Neuronal stem cell (in vitro differentiated cells): Measurements from ENCODE around the gene RUNX1.
A peak's percentile ranks its signal among the peaks of the same experiment; 100 is the strongest.

Experiments
- DNase-seq: peaks from one replicate; pipeline ENCODE4 v3.0.0-alpha.2; 2013; ENCODE audit warnings: low spot score
- H2AFZ ChIP-seq: one replicate; pipeline ENCODE4 v1.6.1; 2013; ENCODE audit warnings: mild to moderate bottlenecking, low read length, inconsistent platforms
- H2AK5ac ChIP-seq: 2 replicates; pipeline ENCODE4 v1.6.1; 2013; ENCODE audit warnings: low read depth, mild to moderate bottlenecking, inconsistent platforms, low read length, moderate library complexity, mixed read lengths
- H2BK120ac ChIP-seq: 2 replicates; pipeline ENCODE4 v1.6.1; 2013; ENCODE audit warnings: low read depth, mild to moderate bottlenecking, inconsistent platforms, low read length, moderate library complexity, mixed read lengths
- H2BK12ac ChIP-seq: one replicate; pipeline ENCODE4 v1.6.1; 2013; ENCODE audit warnings: low read length, inconsistent platforms
- H2BK15ac ChIP-seq: 2 replicates; pipeline ENCODE4 v1.6.1; 2013; ENCODE audit warnings: mild to moderate bottlenecking, low read length, inconsistent platforms, mixed read lengths
- H2BK5ac ChIP-seq: one replicate; pipeline ENCODE4 v1.6.1; 2013; ENCODE audit warnings: inconsistent platforms, mild to moderate bottlenecking, low read length, moderate library complexity
- H3K14ac ChIP-seq: one replicate; pipeline ENCODE4 v1.6.1; 2013; ENCODE audit warnings: low read length, inconsistent platforms
- H3K18ac ChIP-seq: 2 replicates; pipeline ENCODE4 v1.6.1; 2013; ENCODE audit warnings: low read length, inconsistent platforms
- H3K23ac ChIP-seq: 2 replicates; pipeline ENCODE4 v1.6.1; 2013; ENCODE audit warnings: low read depth, mild to moderate bottlenecking, mixed read lengths, low read length, inconsistent platforms; ENCODE audit not compliant: poor library complexity
- H3K27ac ChIP-seq: replicated peaks from 3 replicates; pipeline ENCODE4 v1.5.1; 2013; ENCODE audit warnings: low read length, inconsistent platforms
- H3K27me3 ChIP-seq, 3 experiments: 2 replicates each; pipeline ENCODE4 v1.6.1; 2013; ENCODE audit warnings: low read length in 3 of 3, mild to moderate bottlenecking in 2 of 3, inconsistent platforms in 1 of 3, low read depth in 1 of 3, mixed read lengths in 1 of 3, moderate library complexity in 1 of 3; ENCODE audit not compliant: control insufficient read depth in 3 of 3, insufficient read depth in 3 of 3
- H3K36me3 ChIP-seq, 2 donors: replicated peaks in 1 of 2; 2 replicates each; pipeline ENCODE4 v1.6.1; 2013; ENCODE audit warnings: low read length in 2 of 2; ENCODE audit not compliant: control insufficient read depth in 2 of 2, insufficient read depth in 2 of 2
- H3K4ac ChIP-seq: 2 replicates; pipeline ENCODE4 v1.6.1; 2013; ENCODE audit warnings: inconsistent platforms, mild to moderate bottlenecking, low read length, moderate library complexity
- H3K4me1 ChIP-seq, 2 donors: 1 replicate in 1 of 2; 2 replicates in 1 of 2; pipeline ENCODE4 v1.6.1; 2013; ENCODE audit warnings: low read length in 2 of 2, low read depth in 1 of 2; ENCODE audit not compliant: control insufficient read depth in 2 of 2, insufficient read depth in 1 of 2
- H3K4me2 ChIP-seq: one replicate; pipeline ENCODE4 v1.6.1; 2013; ENCODE audit warnings: mild to moderate bottlenecking, low read length, inconsistent platforms; ENCODE audit not compliant: insufficient read depth, poor library complexity, severe bottlenecking
- H3K4me3 ChIP-seq, 2 donors: 2 replicates each; pipeline ENCODE4 v1.5.1; 2013; ENCODE audit warnings: low read length in 2 of 2, mild to moderate bottlenecking in 2 of 2, inconsistent platforms in 1 of 2, moderate library complexity in 1 of 2
- H3K79me1 ChIP-seq: one replicate; pipeline ENCODE4 v1.6.1; 2013; ENCODE audit warnings: low read depth, mild to moderate bottlenecking, inconsistent platforms, low read length, moderate library complexity
- H3K9ac ChIP-seq: one replicate; pipeline ENCODE4 v1.6.1; 2013; ENCODE audit warnings: mild to moderate bottlenecking, low read depth, low read length, inconsistent platforms; ENCODE audit not compliant: poor library complexity
- H3K9me3 ChIP-seq, 2 donors: replicated peaks in 1 of 2; 2 replicates each; pipeline versions ENCODE3 to v1.6.1; 2013; ENCODE audit warnings: low read length in 2 of 2, mild to moderate bottlenecking in 2 of 2, inconsistent platforms in 1 of 2, low read depth in 1 of 2, mixed read lengths in 1 of 2, moderate library complexity in 1 of 2; ENCODE audit not compliant: control insufficient read depth in 2 of 2, insufficient read depth in 1 of 2
- H4K8ac ChIP-seq: one replicate; pipeline ENCODE4 v1.6.1; 2013; ENCODE audit warnings: low read depth, mild to moderate bottlenecking, inconsistent platforms, low read length, moderate library complexity
- H4K91ac ChIP-seq: one replicate; pipeline ENCODE4 v1.6.1; 2013; ENCODE audit warnings: low read length, low read depth, mild to moderate bottlenecking, inconsistent platforms; ENCODE audit not compliant: poor library complexity
- WGBS, 2 donors: extraction: QIAGEN DNeasy Blood & Tissue Kit; methylation state at CpG; one replicate each; pipeline ENCODE4 v1.1.7; 2013; ENCODE audit warnings: missing lambda C conversion rate in 2 of 2, mixed read lengths in 1 of 2; ENCODE audit not compliant: insufficient read length in 2 of 2, insufficient replicate concordance in 1 of 2; ENCODE audit errors: extremely low coverage in 2 of 2; 5-methylcytosine and 5-hydroxymethylcytosine counted together

RUNX1 gene

GRCh38 chr21:34793471-34793870 lies 255.6 kb downstream of the RUNX1 start:
- H2BK5ac ChIP-seq = no peak overlapping the region
- H2AK5ac ChIP-seq = no peak overlapping the region
- H3K4ac ChIP-seq = no peak overlapping the region
- H2BK12ac ChIP-seq = no peak overlapping the region
- H3K9ac ChIP-seq = no peak overlapping the region
- H2AFZ ChIP-seq = no peak overlapping the region
- no peaks in the 10 kb centered on the region for H3K36me3 ChIP-seq
- H3K9me3 ChIP-seq = peaks cover 0 to 3% of the 10 kb centered on the region in 2 donors
- H2BK120ac ChIP-seq = no peak overlapping the region
- no peak for DNase-seq
- H3K27ac ChIP-seq = no peak overlapping the region
- no peak overlapping the region for H3K14ac ChIP-seq
- no peaks in the 10 kb centered on the region for H3K27me3 ChIP-seq
- no peak overlapping the region for H3K4me3 ChIP-seq
- no CpG with 5 or more reads among the region's 6 CpGs for WGBS, 2 donors
- H4K91ac ChIP-seq = no peak overlapping the region
- H3K79me1 ChIP-seq = no peaks in the 10 kb centered on the region
- H3K23ac ChIP-seq = no peak overlapping the region
- H4K8ac ChIP-seq = no peak overlapping the region
- no peak overlapping the region for H2BK15ac ChIP-seq
- no peak overlapping the region for H3K4me2 ChIP-seq
- H3K4me1 ChIP-seq = peaks cover 0 to 6% of the 10 kb centered on the region in 2 donors
- H3K18ac ChIP-seq = no peak overlapping the region

- Histone ChIP-seq H2BK12ac (no peak overlapping the region), H3K4me1 (peaks cover 0 to 6% of the 10 kb centered on the region in 2 donors), H2AFZ (no peak overlapping the region), H3K4ac (no peak overlapping the region), H4K91ac (no peak overlapping the region), H3K9ac (no peak overlapping the region), H2BK5ac (no peak overlapping the region), H3K27ac (no peak overlapping the region), H3K36me3 (no peaks in the 10 kb centered on the region), H3K18ac (peak overlapping the region; percentile 59), H3K27me3 (no peaks in the 10 kb centered on the region), H3K4me2 (no peak overlapping the region), H3K14ac (no peak overlapping the region), H4K8ac (no peak overlapping the region), H2BK120ac (no peak overlapping the region), H2BK15ac (no peak overlapping the region), H2AK5ac (peak overlapping the region; percentile 86), H3K79me1 (no peaks in the 10 kb centered on the region), H3K4me3 (peak overlapping the region in 1 of 2 donors; percentile 52), H3K9me3 (peaks cover 0 to 3% of the 10 kb centered on the region in 2 donors), H3K23ac (peak overlapping the region; percentile 27)
- no peak for DNase-seq
- WGBS, 2 donors = no CpG with 5 or more reads among the region's 27 CpGs
These were observed 256.5 kb downstream of the RUNX1 start for GRCh38 chr21:34792504-34793089.

- Histone ChIP-seq H4K8ac (peak overlapping the region; percentile 32), H2AFZ (no peak overlapping the region), H3K36me3 (no peaks in the 10 kb centered on the region), H2AK5ac (peak overlapping the region; percentile 86), H3K79me1 (no peaks in the 10 kb centered on the region), H3K27ac (no peak overlapping the region), H3K18ac (no peak overlapping the region), H2BK5ac (no peak overlapping the region), H3K14ac (no peak overlapping the region), H3K4me3 (no peak overlapping the region), H3K27me3 (no peaks in the 10 kb centered on the region), H3K23ac (no peak overlapping the region), H2BK120ac (no peak overlapping the region), H3K9ac (no peak overlapping the region), H2BK15ac (no peak overlapping the region), H3K4me2 (no peak overlapping the region), H3K4me1 (peaks cover 0 to 6% of the 10 kb centered on the region in 2 donors), H4K91ac (no peak overlapping the region), H3K9me3 (peaks cover 0 to 3% of the 10 kb centered on the region in 2 donors), H3K4ac (no peak overlapping the region), H2BK12ac (peak overlapping the region; percentile 19)
- no CpG with 5 or more reads among the region's 84 CpGs for WGBS, 2 donors
- no peak for DNase-seq
These were observed 257.2 kb downstream of the RUNX1 start for GRCh38 chr21:34791776-34792503.

- H3K9ac ChIP-seq = no peak overlapping the region
- no peaks in the 10 kb centered on the region for H3K27me3 ChIP-seq
- H2BK5ac ChIP-seq = no peak overlapping the region
- H3K4me1 ChIP-seq = peaks cover 0 to 4% of the 10 kb centered on the region in 2 donors
- H3K23ac ChIP-seq = no peak overlapping the region
- no peak overlapping the region for H4K91ac ChIP-seq
- no peak overlapping the region for H3K27ac ChIP-seq
- no peaks in the 10 kb centered on the region for H3K36me3 ChIP-seq
- no peak overlapping the region for H3K4me2 ChIP-seq
- no peak overlapping the region for H2AFZ ChIP-seq
- H2BK15ac ChIP-seq = no peak overlapping the region
- H3K79me1 ChIP-seq = no peaks in the 10 kb centered on the region
- H3K4me3 ChIP-seq = no peak overlapping the region
- H4K8ac ChIP-seq = no peak overlapping the region
- H3K18ac ChIP-seq = no peak overlapping the region
- H2BK12ac ChIP-seq = no peak overlapping the region
- no peak overlapping the region for H2BK120ac ChIP-seq
- no peak overlapping the region for H3K4ac ChIP-seq
- H2AK5ac ChIP-seq = no peak overlapping the region
- peaks cover 0 to 3% of the 10 kb centered on the region in 2 donors for H3K9me3 ChIP-seq
- no CpG with 5 or more reads among the region's 3 CpGs for WGBS, 2 donors
- DNase-seq = no peak
- no peak overlapping the region for H3K14ac ChIP-seq
These were observed 258.3 kb downstream of the RUNX1 start for GRCh38 chr21:34790834-34791233.
